GM18519 (cell line): Measurements from ENCODE around the gene SPDEF.

ENCODE experiments used
- ATAC-seq: cut with Tn5 transposase; IDR thresholded peaks from one replicate; pipeline ENCODE4 v1.9.1; 2021; ENCODE audit warnings: mild to moderate bottlenecking, moderate library complexity; ENCODE audit not compliant: unreplicated experiment, low FRiP score

SPDEF gene

DNA sequence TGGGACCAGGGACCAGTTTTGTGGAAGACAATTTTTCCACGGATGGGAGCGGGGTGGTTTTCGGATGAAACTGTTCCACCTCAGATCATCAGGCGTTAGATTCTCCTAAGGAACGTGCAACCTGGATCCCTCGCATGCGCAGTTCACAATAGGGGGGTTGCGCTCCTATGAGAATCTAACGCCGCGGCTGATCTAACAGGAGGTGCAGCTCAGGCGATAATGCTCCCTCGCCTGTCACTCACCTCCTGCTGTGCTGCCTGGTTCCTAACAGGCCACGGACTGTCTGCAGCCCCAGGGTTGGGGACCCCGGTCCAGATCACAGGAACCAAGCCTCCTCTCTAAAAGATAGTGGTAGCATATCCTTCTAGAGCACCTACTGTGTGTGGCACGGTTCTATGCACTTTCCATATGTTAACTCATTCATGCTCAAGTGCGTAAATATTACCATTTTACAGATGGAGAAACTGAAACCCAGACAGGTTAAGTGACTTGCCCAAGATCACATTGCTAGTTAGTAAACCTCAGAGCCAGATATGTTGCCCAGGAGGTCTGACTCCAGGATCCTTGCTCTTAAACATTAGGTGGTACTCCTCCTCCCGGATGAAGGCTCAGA, 25.3 kb downstream of the SPDEF start:
- ATAC-seq: no peak

DNA sequence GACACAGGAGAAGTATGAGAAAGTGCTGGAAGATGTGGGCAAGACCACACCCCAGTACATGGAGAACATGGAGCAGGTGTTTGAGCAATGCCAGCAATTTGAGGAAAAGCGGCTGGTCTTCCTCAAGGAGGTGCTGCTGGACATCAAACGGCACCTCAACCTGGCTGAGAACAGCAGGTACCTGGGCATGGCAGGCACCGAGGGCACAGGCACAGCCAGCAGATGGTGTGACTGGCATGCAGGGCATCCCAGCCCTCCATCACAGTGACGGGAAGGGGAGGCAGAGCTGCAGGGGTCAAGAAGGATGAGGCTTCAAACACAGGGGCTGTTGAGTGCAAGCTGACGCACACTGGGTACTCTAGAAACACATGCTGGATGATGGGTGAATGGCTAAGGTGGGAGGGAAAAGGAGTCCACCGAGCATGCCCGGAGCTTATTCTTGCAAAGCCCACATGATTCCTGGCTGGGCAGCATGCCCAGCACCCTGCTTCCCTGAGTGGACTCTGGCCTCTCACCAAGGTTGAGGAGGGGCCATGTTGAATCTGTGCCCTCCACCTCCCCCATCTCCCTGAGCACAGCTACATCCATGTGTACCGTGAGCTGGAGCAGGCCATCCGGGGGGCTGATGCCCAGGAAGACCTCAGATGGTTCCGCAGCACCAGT, 26.3 kb downstream of the SPDEF start:
- no peak for ATAC-seq

DNA sequence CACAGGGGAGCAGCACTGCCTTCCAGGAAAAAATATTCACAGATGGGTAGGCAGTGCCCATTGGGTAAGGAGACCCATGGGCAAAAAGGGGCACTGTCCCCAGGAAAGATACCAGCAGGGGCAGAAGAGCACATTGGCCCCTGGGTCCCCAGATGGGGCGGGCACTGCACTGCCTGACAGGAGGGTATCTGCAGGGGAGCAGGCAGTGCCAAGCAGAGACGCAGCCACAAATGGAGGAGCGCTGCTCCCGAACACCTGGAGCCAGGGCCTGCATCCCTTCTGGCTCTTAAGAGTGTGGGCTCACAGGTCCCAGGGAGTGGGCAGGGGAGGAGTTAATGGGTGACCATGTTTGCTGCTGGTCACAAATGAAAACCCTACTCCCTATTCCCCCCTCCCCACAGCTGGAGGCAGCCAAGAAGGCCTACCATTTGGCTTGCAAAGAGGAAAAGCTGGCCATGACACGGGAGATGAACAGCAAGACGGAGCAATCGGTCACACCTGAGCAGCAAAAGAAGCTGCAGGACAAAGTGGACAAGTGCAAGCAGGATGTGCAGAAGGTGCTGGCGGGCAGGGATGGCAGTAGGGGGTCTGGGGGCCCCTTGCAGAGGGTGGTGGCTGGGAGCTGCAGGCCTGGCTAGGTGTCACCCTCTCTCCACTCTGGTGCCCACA, 27.0 kb downstream of the SPDEF start:
- no peak for ATAC-seq

DNA sequence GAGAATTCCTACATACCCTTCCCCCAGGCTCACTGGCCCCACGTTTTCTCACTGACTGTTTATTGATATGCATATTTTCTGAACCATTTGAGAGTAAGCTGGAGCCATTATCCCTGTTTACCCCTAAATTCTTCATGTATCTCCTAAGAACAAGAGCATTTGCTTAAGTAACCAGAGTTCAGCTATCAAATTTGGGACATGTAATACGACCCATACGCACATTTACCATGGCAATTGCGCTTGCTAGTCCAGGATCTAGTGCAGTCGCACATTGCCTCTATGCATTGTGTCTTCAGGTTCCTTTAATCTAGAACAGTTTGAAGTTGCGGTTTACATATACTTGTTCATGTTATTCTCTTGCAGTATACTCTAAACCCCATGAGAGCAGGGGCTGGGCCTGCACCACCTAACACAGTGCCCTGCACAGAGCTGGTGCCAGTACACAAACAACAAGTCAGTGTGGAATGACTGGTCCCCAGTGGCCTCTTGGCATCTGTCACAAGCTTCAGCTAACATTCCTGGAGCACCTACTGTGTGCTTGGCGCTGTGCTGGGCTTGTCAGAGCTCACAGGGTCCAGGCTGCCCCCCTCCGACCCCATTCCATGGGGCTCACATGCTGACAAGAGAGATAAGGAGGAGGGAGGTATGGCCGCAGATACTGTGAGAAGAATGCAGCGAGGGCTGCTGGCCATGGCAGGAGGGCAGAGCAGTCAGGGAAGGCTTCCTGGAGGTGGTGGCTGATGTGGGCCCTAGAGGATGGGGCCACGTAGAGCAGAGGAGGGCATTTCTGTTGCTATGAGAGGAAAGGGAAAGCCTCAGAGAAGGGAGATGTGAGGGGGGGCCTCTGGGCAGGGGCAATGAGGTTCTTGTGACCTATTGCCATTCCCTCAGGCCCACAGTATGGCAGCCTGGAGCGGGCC, 28.1 kb downstream of the SPDEF start:
- no peak for ATAC-seq

- ATAC-seq: peak; percentile 50
These were observed 29.0 kb downstream of the SPDEF start for GRCh38 chr6:34526992-34527728.

DNA sequence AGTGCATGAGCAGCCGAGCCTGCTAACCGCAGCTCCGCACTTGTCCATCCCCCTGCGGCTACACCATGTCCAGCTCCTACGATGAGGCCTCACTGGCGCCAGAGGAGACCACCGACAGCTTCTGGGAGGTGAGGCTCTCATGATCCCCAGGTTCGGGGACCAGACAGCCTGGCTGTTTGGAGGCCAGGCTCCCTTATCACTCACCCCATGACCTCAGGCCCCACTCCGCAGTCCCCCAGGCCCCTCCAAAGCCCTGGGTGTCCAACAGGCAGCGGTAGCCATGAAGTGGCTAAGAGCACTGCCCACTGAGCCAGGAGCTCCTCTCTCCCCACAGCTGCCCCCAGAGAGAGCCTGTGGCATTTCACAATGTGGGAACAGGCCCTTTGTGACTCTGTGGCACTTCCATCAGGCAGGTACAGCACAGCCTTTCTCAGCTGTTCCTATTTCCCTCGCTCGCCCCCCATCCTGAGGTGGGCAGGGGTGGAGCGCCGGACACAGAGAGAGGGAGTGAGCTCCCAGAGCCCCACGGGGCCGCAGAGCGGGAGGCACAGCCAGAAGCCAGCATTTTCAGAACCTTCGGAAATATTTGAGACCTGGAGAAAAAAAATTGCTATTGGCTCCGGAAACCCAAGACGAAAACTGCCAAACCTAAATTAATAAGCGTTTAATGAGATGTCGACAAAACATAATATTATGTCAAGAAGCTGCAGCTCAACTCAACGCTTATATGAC, 29.7 kb downstream of the SPDEF start:
- no peak for ATAC-seq

GRCh38 chr6:34525431-34526175, 30.5 kb downstream of the SPDEF start:
- ATAC-seq: no peak

- ATAC-seq: no peak
These were observed 31.2 kb downstream of the SPDEF start for GRCh38 chr6:34524971-34525370.

GRCh38 chr6:34524499-34524898, 31.6 kb downstream of the SPDEF start:
- no peak for ATAC-seq

- no peak for ATAC-seq
These were observed 32.5 kb downstream of the SPDEF start for GRCh38 chr6:34523441-34524206.

DNA sequence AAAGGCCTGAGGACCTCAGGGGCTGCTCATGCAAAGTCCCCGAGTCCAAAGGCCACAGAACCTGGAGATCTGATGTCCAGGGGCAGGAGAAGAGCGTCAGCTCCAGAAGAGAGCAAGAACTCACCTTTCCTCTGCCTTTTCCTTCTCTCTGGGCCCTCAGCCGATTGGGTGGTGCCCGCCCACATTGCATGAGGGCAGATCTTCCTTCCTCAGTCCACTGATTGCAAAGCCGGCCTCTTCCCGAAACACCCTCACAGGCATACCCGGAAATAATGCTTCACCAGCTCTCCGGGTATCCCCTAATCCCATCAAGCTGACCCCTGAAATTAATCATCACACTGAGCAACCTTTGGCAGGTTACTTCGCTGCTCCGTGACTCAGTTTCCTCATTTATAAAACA, 33.4 kb downstream of the SPDEF start:
- no peak for ATAC-seq

DNA sequence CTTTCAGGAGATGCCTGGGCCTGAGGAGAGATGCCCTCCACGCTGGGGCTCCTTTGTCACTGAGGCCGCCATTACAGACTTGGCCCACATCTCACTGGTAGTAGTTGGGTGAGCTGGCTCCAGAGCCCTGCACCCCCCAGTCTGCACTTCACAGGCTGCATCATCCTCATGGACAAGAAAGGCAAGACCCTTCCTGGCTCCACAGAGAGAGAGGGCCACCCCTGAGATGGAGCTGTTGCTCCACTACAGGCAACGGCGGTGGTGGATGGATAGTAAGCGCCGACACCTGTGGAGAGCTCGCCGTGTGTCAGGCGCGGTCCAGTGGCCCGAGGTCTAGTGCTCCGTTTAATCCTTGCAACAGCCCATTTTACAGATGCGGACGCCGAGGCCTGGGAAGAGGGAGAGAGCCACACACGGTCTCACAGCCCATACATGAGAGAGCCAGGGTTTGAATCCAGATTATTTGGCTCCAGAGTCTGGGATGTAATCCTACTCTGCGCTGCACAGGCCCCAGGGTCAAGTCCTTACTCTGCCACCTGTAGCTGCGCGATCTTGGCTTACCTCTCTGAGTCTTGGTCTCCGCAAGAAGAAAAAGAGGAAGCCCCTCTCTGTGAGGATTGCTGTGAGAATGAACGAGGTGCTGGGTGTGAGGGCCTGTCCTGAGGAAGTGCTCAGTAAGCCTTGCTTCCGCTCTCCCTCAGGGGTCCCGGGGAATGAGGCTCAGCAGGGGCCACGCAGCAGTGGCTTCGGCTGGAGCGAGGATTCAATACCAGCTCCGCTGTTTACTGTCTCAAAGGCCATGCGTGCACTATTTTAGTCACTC, 34.5 kb downstream of the SPDEF start:
- no peak for ATAC-seq

DNA sequence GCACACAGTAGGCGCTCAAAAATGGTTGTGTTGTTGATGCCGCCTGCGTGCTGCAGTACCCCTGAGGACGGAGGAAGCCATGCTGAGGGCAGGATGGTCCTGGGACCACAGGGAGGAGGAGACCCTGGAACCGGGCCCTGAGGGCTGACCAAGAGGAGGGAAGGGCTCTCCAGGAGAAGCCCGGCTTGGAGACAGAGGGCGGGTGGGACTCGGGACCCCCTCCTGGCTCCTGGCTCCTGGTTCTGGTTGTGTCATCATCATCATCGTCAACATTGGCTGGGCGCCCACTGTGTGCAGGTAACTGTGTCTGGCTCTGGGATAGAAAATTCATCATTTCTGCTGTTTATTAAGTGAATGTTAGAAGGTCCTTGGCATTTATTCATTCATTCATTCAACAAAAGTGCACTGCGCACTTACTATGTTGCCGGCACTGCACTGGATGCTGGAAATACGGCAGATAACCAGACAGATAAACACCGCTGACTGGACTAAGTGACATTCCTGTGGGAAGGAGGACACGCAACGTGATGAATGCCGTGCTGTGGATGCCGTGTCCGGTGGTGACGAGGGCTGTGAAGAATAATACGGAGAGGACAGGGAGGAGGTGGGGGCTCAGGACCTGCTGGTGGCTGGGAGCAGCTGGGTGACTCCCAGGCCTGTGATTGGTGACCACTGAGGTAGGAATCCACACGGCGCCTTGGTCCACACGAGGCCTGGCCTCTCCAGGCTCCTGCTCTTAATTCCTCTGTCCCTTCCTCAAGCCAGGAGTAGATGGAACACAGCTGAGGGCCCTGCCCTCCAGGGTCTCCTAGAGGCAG, 35.3 kb downstream of the SPDEF start:
- no peak for ATAC-seq

DNA sequence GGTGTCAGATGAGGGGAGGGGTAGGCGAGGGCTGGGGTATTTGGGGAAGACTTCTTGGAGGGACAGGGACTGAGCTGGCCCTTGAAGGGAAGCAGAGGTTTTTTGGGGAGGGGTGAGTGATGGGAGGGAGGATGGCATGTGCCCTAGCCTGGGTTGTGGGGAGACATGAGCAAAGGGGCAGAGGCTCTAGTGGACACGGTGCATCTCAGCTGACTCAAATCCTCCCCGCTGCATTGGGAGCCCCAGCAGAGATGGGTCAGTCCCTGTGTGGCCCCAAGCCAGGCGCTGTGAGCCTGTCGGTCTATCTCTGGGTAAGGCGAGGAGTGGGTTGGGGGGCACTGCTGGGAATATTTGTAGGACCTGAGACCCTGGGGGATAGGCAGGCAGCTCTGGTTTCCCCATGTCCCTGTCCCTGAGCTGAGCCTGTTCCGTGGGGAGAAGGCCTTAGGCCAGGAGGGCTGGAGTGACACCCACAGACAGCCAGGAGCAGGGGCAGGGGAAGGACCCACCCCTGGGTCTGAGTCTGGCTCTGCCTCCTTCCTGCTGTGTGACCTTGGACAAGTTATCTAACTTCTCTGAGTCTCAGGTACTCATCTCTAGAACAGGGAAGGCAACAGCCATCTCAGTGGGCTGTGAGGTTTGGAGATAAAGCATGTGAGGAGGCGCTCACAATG, 36.0 kb downstream of the SPDEF start:
- no peak for ATAC-seq

DNA sequence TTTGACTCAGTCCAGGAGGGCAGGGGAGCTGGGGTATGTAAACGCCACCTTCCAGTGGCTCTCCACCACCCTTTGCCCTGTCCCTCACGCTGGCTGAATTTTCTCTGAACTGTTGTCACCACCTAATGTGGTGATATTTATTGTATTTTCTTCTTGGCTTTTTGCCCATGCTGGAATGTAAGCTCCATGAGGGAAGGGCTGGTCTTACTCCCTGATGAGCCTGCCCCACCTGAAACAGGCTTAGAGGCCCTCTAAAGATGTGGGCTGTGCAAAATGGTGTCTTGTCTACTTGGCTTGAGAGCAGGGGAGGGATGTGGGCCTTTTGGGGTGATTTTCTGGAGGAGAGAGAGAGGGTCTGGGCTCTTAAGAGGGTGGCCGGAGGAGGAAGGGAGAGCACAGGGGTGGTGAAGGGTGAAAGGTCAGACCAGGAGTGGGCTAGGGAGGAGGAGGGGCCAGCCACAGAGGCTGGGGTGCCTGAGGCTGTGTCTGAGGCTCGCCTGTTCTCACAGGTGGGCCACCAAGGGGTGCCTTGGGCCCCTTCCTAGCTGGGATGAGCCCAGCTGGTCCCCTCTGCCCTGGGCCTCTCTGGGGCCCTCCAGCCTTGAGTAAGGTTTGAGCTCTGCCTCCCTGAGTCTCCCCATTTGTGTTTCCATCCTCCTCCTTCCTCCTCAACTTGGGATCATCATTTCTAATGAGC, 37.3 kb downstream of the SPDEF start:
- no peak for ATAC-seq
